ENCODE data around the gene RASGRP3. TPM values are rescaled to one million over a fixed set of nuclear protein-coding genes. Genes with fewer than 3 reads are reported as not detected.
A peak's percentile ranks its signal among the peaks of the same experiment; 100 is the strongest.

The RASGRP3 gene
- polyA plus RNA-seq, 3 donors from 2014 or later, result 1.8 to 2.5 TPM; not detected in 1

- H3K4me3 Mint-ChIP-seq, result peak overlapping the region; percentile 94 to 98 (median 97)
- H3K27ac Mint-ChIP-seq, result peak overlapping the region; percentile 95 to 98 (median 96)
- peak; percentile 69 to 81 (median 78) for DNase-seq
- H3K36me3 Mint-ChIP-seq, result no peaks in the 10 kb centered on the region
- H3K9me3 Mint-ChIP-seq, result no peaks in the 10 kb centered on the region
- peaks cover 5 to 17% (median 14%) of the 10 kb centered on the region in 3 donors for H3K27me3 Mint-ChIP-seq (ENCODE audit: low read depth in 3 of 3)
- H3K4me1 Mint-ChIP-seq, result peaks cover 26 to 36% of the 10 kb centered on the region in 2 donors
These were observed 972 bp upstream of the RASGRP3 start for GRCh38 chr2:33475224-33476130.

- peaks cover 26 to 36% of the 10 kb centered on the region in 2 donors for H3K4me1 Mint-ChIP-seq
- H3K27ac Mint-ChIP-seq, result peak overlapping the region; percentile 95 to 98 (median 96)
- H3K27me3 Mint-ChIP-seq (ENCODE audit: low read depth in 3 of 3), result peaks cover 7 to 18% (median 17%) of the 10 kb centered on the region in 3 donors
- H3K4me3 Mint-ChIP-seq, result peak overlapping the region; percentile 94 to 98 (median 97)
- no peaks in the 10 kb centered on the region for H3K9me3 Mint-ChIP-seq
- no peaks in the 10 kb centered on the region for H3K36me3 Mint-ChIP-seq
- DNase-seq, result no peak
These were observed 343 bp downstream of the RASGRP3 start for GRCh38 chr2:33476793-33477190.

- no peaks in the 10 kb centered on the region for H3K9me3 Mint-ChIP-seq
- no peaks in the 10 kb centered on the region for H3K36me3 Mint-ChIP-seq
- H3K4me1 Mint-ChIP-seq, result peaks cover 26 to 36% of the 10 kb centered on the region in 2 donors
- peaks cover 5 to 16% (median 15%) of the 10 kb centered on the region in 3 donors for H3K27me3 Mint-ChIP-seq (ENCODE audit: low read depth in 3 of 3)
- peak overlapping the region in 5 of 6 donors; percentile 25 to 98 (median 95) for H3K27ac Mint-ChIP-seq
- no peak for DNase-seq
- H3K4me3 Mint-ChIP-seq, result peak overlapping the region; percentile 94 to 98 (median 97)
These were observed 1.3 kb downstream of the RASGRP3 start for GRCh38 chr2:33477473-33478468.

- no peak overlapping the region for H3K4me3 Mint-ChIP-seq
- no peaks in the 10 kb centered on the region for H3K9me3 Mint-ChIP-seq
- no peaks in the 10 kb centered on the region for H3K36me3 Mint-ChIP-seq
These were observed 2.7 kb downstream of the RASGRP3 start for GRCh38 chr2:33478968-33479731.

GRCh38 chr2:33482518-33482917 lies 6.1 kb downstream of the RASGRP3 start:
- Mint-ChIP-seq H3K4me1 (peaks cover under 1 to 8% of the 10 kb centered on the region in 2 donors), H3K36me3 (no peaks in the 10 kb centered on the region), H3K27me3 (ENCODE audit: low read depth in 3 of 3) (peaks cover 3 to 7% (median 5%) of the 10 kb centered on the region in 3 donors), H3K27ac (no peak overlapping the region), H3K9me3 (peaks cover 0 to 8% (median 3%) of the 10 kb centered on the region in 6 donors), H3K4me3 (no peak overlapping the region)
- DNase-seq, result no peak

More at GRCh38 chr2:33478968-33479731, 2.7 kb downstream of the RASGRP3 start:
- H3K4me1 Mint-ChIP-seq, result peaks cover 25 to 36% of the 10 kb centered on the region in 2 donors
- H3K27ac Mint-ChIP-seq, result no peak overlapping the region
- DNase-seq, result no peak
- H3K27me3 Mint-ChIP-seq (ENCODE audit: low read depth in 3 of 3), result peaks cover 5 to 14% (median 13%) of the 10 kb centered on the region in 3 donors

GRCh38 chr2:33484042-33484621 lies 7.7 kb downstream of the RASGRP3 start:
- Mint-ChIP-seq H3K4me3 (no peak overlapping the region), H3K27me3 (ENCODE audit: low read depth in 3 of 3) (peaks cover 5 to 18% (median 10%) of the 10 kb centered on the region in 3 donors), H3K9me3 (peaks cover 0 to 8% (median 3%) of the 10 kb centered on the region in 6 donors), H3K4me1 (no peaks in the 10 kb centered on the region), H3K27ac (no peak overlapping the region), H3K36me3 (peaks cover 0 to 5% (median 0%) of the 10 kb centered on the region in 3 donors)
- DNase-seq, result no peak

- no peak for DNase-seq
- no peaks in the 10 kb centered on the region for H3K4me1 Mint-ChIP-seq
- H3K27me3 Mint-ChIP-seq (ENCODE audit: low read depth in 3 of 3), result peaks cover 5 to 20% (median 14%) of the 10 kb centered on the region in 3 donors
- H3K27ac Mint-ChIP-seq, result no peak overlapping the region
- no peak overlapping the region for H3K4me3 Mint-ChIP-seq
- H3K36me3 Mint-ChIP-seq, result peaks cover 0 to 5% (median 0%) of the 10 kb centered on the region in 3 donors
- peaks cover 0 to 8% (median 3%) of the 10 kb centered on the region in 6 donors for H3K9me3 Mint-ChIP-seq
These were observed 8.6 kb downstream of the RASGRP3 start for GRCh38 chr2:33485051-33485450.

- Mint-ChIP-seq H3K27me3 (ENCODE audit: low read depth in 3 of 3) (peaks cover 5 to 20% (median 13%) of the 10 kb centered on the region in 3 donors), H3K27ac (no peak overlapping the region), H3K9me3 (peaks cover 0 to 8% (median 3%) of the 10 kb centered on the region in 6 donors), H3K4me1 (peaks cover 1 to 2% of the 10 kb centered on the region in 2 donors), H3K4me3 (no peak overlapping the region), H3K36me3 (peaks cover 0 to 8% (median 0%) of the 10 kb centered on the region in 3 donors)
- DNase-seq, result no peak
These were observed 10.1 kb downstream of the RASGRP3 start for GRCh38 chr2:33486544-33486943.

- Mint-ChIP-seq H3K27me3 (ENCODE audit: low read depth in 3 of 3) (peaks cover 4 to 26% (median 13%) of the 10 kb centered on the region in 3 donors), H3K4me1 (peaks cover 4 to 7% of the 10 kb centered on the region in 2 donors), H3K27ac (no peak overlapping the region)
These were observed 11.8 kb downstream of the RASGRP3 start for GRCh38 chr2:33488178-33488690.

GRCh38 chr2:33488715-33489540 lies 12.5 kb downstream of the RASGRP3 start:
- Mint-ChIP-seq H3K4me3 (no peak overlapping the region), H3K36me3 (peaks cover 0 to 13% (median 3%) of the 10 kb centered on the region in 3 donors), H3K27me3 (ENCODE audit: low read depth in 3 of 3) (peaks cover 4 to 26% (median 13%) of the 10 kb centered on the region in 3 donors), H3K4me1 (peaks cover 4 to 7% of the 10 kb centered on the region in 2 donors), H3K27ac (no peak overlapping the region), H3K9me3 (peaks cover 0 to 8% (median 3%) of the 10 kb centered on the region in 6 donors)
- DNase-seq, result no peak

More at GRCh38 chr2:33488178-33488690, 11.8 kb downstream of the RASGRP3 start:
- DNase-seq, result no peak
- Mint-ChIP-seq H3K9me3 (peaks cover 0 to 8% (median 3%) of the 10 kb centered on the region in 6 donors), H3K4me3 (no peak overlapping the region), H3K36me3 (peaks cover 0 to 11% (median 3%) of the 10 kb centered on the region in 3 donors)

- H3K27me3 Mint-ChIP-seq (ENCODE audit: low read depth in 3 of 3), result peaks cover 5 to 31% (median 15%) of the 10 kb centered on the region in 3 donors
- H3K9me3 Mint-ChIP-seq, result peaks cover 0 to 8% (median 3%) of the 10 kb centered on the region in 6 donors
- peaks cover 0 to 13% (median 3%) of the 10 kb centered on the region in 3 donors for H3K36me3 Mint-ChIP-seq
- H3K27ac Mint-ChIP-seq, result no peak overlapping the region
- H3K4me1 Mint-ChIP-seq, result peaks cover 4 to 14% of the 10 kb centered on the region in 2 donors
- no peak overlapping the region for H3K4me3 Mint-ChIP-seq
- DNase-seq, result no peak
These were observed 13.5 kb downstream of the RASGRP3 start for GRCh38 chr2:33489835-33490431.
